Esophagus (tissue), 2 donors: ENCODE data around the gene ESCO1. TPM values are rescaled to one million over a fixed set of nuclear protein-coding genes. Genes with fewer than 3 reads are reported as not detected.
A peak's percentile ranks its signal among the peaks of the same experiment; 100 is the strongest.
"Not testable (repeated sequence)": the region's sequence is repeated elsewhere in the genome, so short reads cannot be mapped to it uniquely, and the experiment has no call there.

Experiments used
- H3K27ac ChIP-seq, 2 donors: one replicate each; pipeline ENCODE4 v1.5.1; 2013; ENCODE audit warnings: low read depth in 2 of 2, mild to moderate bottlenecking in 2 of 2, inconsistent platforms in 1 of 2, low read length in 1 of 2, moderate library complexity in 1 of 2
- H3K27me3 ChIP-seq, 2 donors: one replicate each; pipeline ENCODE4 v1.6.1; 2013; ENCODE audit warnings: low read length in 2 of 2, control low read depth in 1 of 2, mild to moderate bottlenecking in 1 of 2; ENCODE audit not compliant: insufficient read depth in 2 of 2, control insufficient read depth in 1 of 2
- H3K36me3 ChIP-seq, 2 donors: one replicate each; pipeline ENCODE4 v1.6.1; 2013; ENCODE audit warnings: low read length in 1 of 2; ENCODE audit not compliant: control insufficient read depth in 2 of 2, insufficient read depth in 2 of 2
- H3K4me1 ChIP-seq, 2 donors: one replicate each; pipeline ENCODE4 v1.6.1; 2013; ENCODE audit warnings: low read length in 1 of 2; ENCODE audit not compliant: control insufficient read depth in 2 of 2, insufficient read depth in 2 of 2
- H3K4me3 ChIP-seq, 2 donors: one replicate each; pipeline ENCODE4 v1.5.1; 2013; ENCODE audit warnings: low read length in 2 of 2, mild to moderate bottlenecking in 2 of 2, low read depth in 1 of 2, moderate library complexity in 1 of 2
- H3K9me3 ChIP-seq, 2 donors: one replicate each; pipeline ENCODE4 v1.6.1; 2013; ENCODE audit warnings: mild to moderate bottlenecking in 2 of 2, low read depth in 1 of 2, low read length in 1 of 2, moderate library complexity in 1 of 2; ENCODE audit not compliant: control insufficient read depth in 2 of 2, insufficient read depth in 1 of 2
- WGBS, 2 donors: extraction: QIAGEN DNeasy Blood & Tissue Kit; methylation state at CpG; one replicate each; pipeline ENCODE4 v1.1.7; 2013; 5-methylcytosine and 5-hydroxymethylcytosine counted together
- polyA plus RNA-seq, 2 donors: library from polyadenylated mRNA; stranded (reverse); fragments of 200-250 nt; gene quantifications; one replicate each; pipeline ENCODE4 v1.2.3, GENCODE V29; 2013
- donor health status: healthy with polysubstance abuse.
- donor health status: Bipolar disorder and iron deficiency.

The ESCO1 gene, protein sequence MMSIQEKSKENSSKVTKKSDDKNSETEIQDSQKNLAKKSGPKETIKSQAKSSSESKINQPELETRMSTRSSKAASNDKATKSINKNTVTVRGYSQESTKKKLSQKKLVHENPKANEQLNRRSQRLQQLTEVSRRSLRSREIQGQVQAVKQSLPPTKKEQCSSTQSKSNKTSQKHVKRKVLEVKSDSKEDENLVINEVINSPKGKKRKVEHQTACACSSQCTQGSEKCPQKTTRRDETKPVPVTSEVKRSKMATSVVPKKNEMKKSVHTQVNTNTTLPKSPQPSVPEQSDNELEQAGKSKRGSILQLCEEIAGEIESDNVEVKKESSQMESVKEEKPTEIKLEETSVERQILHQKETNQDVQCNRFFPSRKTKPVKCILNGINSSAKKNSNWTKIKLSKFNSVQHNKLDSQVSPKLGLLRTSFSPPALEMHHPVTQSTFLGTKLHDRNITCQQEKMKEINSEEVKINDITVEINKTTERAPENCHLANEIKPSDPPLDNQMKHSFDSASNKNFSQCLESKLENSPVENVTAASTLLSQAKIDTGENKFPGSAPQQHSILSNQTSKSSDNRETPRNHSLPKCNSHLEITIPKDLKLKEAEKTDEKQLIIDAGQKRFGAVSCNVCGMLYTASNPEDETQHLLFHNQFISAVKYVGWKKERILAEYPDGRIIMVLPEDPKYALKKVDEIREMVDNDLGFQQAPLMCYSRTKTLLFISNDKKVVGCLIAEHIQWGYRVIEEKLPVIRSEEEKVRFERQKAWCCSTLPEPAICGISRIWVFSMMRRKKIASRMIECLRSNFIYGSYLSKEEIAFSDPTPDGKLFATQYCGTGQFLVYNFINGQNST
- polyA plus RNA-seq, result 1 to 10 TPM; 7.2 to 8.9 TPM

DNA sequence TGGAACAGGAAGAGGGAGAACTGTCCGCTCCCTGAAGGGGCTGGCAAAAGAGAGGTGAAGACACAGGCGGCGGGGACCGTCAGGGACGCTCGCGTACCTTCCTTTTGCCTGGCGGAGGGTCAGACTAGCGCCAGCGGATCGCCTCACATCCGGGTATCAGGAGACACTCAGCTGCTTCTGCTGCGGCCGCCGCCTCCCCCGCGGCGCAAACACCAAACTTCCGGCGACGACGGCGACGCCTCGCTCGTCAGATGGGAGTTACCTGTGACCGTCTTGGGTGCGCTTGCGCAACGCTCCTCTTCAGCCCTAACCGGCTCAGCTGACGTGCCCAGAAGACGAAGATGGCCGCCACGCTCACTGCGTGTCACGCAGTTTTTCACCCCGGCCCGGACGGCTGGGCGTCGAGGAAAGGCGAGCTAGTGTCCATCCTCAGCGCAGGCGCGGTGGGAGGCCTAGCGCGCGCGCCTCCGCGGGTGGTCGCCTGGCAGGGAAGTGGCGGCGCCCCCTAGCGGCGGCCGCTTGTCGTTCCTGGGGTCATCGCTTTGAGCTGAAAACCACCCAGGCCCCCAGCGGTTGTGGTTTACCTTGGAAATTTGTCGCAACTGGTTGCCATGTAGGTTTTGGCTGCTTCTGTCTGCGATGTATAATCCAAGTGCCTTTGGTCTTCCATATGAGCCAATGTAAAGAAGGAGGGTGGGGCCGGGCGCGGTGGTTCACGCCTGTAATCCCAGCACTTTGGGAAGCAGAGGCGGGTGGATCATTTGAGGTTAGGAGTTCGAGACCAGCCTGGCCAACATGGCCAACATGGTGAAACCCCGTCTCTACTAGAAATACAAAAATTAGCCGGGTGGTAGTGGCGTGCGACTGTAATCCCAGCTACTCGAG lies at the start of gene ESCO1:
TSS of gene ESCO1 (minus strand) at position 179 of the 885 bp plus-strand sequence. CDS start 25,861 bp downstream, outside the sequence.
- Histone ChIP-seq H3K4me3 (peak within 1 kb of the TSS; percentile 83 to 93), H3K27ac (peak within 1 kb of the TSS; percentile 89 to 100), H3K4me1 (no peaks in the 10 kb centered on the region), H3K36me3 (no peaks in the 10 kb centered on the region), H3K27me3 (no peaks in the 10 kb centered on the region), H3K9me3 (no peaks in the 10 kb centered on the region)
- WGBS, 2 donors, result 7% methylated on average over 74 of the region's 74 CpGs

DNA sequence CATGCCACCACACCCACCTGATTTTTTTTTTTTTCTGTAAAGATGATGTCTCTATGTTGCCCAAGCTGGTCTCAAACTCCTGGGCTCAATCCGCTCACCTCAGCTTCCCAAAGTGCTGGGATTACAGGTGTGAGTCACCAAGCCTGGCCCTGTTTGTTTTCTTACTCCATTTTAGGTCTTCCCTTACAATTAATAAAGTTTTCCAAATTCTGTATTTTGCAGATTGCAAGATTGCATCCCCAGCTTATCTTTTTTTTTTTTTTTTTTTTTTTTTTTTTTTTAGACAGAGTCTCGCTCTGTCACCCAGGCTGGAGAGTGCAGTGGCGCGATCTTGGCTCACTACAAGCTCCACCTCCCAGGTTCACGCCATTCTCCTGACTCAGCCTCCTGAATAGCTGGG lies 39.9 kb upstream of the ESCO1 start:
- not testable (repeated sequence) for H3K4me3 ChIP-seq, H3K4me1 ChIP-seq, H3K9me3 ChIP-seq, H3K27ac ChIP-seq, H3K27me3 ChIP-seq, H3K36me3 ChIP-seq
- WGBS, 2 donors, result 96 to 97% methylated on average over 5 of the region's 5 CpGs

GRCh38 chr18:21638822-21639221 lies 38.3 kb upstream of the ESCO1 start:
- 90 to 95% methylated on average over 3 of the region's 3 CpGs for WGBS, 2 donors

GRCh38 chr18:21636769-21637168 lies 36.3 kb upstream of the ESCO1 start:
- H3K4me1 ChIP-seq, result no peaks in the 10 kb centered on the region
- no peak overlapping the region for H3K4me3 ChIP-seq
- H3K27me3 ChIP-seq, result no peaks in the 10 kb centered on the region
- peaks cover 3 to 5% of the 10 kb centered on the region in 2 donors for H3K36me3 ChIP-seq
- 88 to 89% methylated on average over 13 of the region's 13 CpGs for WGBS, 2 donors
- no peaks in the 10 kb centered on the region for H3K9me3 ChIP-seq
- H3K27ac ChIP-seq, result no peak overlapping the region

More at GRCh38 chr18:21638822-21639221, 38.3 kb upstream of the ESCO1 start:
- Histone ChIP-seq H3K27ac (no peak overlapping the region), H3K36me3 (peaks cover 3 to 5% of the 10 kb centered on the region in 2 donors), H3K4me3 (no peak overlapping the region), H3K4me1 (no peaks in the 10 kb centered on the region), H3K27me3 (no peaks in the 10 kb centered on the region), H3K9me3 (no peaks in the 10 kb centered on the region)

DNA sequence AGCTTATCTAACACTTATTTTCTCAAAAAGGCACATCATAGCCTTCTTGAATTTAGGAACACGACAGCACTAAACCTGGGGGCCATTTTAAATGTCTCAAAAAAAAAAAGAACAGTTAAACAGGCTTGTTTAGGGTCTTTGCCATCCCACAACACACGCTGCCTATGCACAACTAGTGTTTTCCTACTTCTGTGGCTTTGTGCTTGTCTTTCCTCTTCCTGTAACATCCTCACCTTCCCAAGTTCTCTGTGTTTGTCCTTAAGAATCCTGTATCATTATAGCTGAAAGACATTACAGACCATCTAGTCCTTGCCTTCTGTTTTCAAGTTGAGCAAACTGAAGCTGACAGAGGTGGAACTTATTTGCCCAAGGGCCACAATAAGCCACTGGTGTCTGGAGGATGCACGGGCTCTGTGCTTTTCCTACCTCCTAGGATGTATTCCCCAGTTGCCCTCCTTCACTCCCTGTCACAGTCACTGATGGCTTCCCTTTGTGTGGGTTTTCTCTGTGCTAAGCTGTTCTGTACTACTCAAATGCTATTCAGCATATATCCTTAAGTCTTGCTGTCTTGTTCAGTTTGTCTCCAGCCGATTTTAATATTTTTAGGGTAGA lies 34.2 kb upstream of the ESCO1 start:
- Histone ChIP-seq H3K4me1 (no peaks in the 10 kb centered on the region), H3K27ac (no peak overlapping the region), H3K4me3 (no peak overlapping the region), H3K9me3 (no peaks in the 10 kb centered on the region), H3K27me3 (no peaks in the 10 kb centered on the region), H3K36me3 (peaks cover 3 to 5% of the 10 kb centered on the region in 2 donors)
- WGBS, 2 donors, result 90 to 92% methylated on average over 4 of the region's 4 CpGs

- Histone ChIP-seq H3K36me3 (peaks cover 5 to 8% of the 10 kb centered on the region in 2 donors), H3K27me3 (no peaks in the 10 kb centered on the region), H3K4me3 (no peak overlapping the region), H3K9me3 (no peaks in the 10 kb centered on the region), H3K27ac (no peak overlapping the region), H3K4me1 (no peaks in the 10 kb centered on the region)
- WGBS, 2 donors, result 98 to 100% methylated on average over 1 of the region's 1 CpG
Observed at GRCh38 chr18:21632393-21632792, 31.9 kb upstream of the ESCO1 start.

GRCh38 chr18:21629089-21629832 lies 28.8 kb upstream of the ESCO1 start:
- WGBS, 2 donors, result 83% methylated on average over 9 of the region's 9 CpGs
- Histone ChIP-seq H3K27ac (no peak overlapping the region), H3K9me3 (no peaks in the 10 kb centered on the region), H3K36me3 (peaks cover 0 to 7% of the 10 kb centered on the region in 2 donors), H3K4me1 (no peaks in the 10 kb centered on the region), H3K27me3 (no peaks in the 10 kb centered on the region), H3K4me3 (no peak overlapping the region)

DNA sequence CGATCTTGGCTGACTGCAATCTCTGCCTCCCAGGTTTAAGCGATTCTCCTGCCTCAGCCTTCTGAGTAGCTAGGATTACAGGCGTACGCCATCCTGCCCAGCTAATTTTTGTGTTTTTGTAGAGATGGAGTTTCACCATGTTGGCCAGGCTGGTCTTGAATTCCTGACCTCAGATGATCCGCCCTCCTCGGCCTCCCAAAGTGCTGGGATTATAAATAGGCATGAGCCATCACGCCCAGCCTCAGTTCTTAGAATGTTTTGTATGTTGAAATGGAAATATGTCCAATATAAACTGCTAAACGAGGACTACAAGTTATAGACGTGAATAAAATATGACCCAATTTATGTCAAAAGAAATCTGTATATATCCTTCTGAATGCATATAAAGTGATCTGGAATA lies 21.1 kb upstream of the ESCO1 start:
- not testable (repeated sequence) for H3K27me3 ChIP-seq, H3K4me3 ChIP-seq, H3K36me3 ChIP-seq, H3K27ac ChIP-seq, H3K4me1 ChIP-seq, H3K9me3 ChIP-seq
- WGBS, 2 donors, result 84 to 86% methylated on average over 9 of the region's 9 CpGs
